C4-2B (cell line): ENCODE data around the gene AGRP.

Experiments
- H3K27ac ChIP-seq: fragments of 450-650 bp; 2 replicates; pipeline ENCODE4 v1.5.1; 2017
- CTCF ChIP-seq: fragments of 450-650 bp; conservative IDR thresholded peaks from 2 replicates; pipeline ENCODE4 v1.5.1; 2017; ENCODE audit warnings: mild to moderate bottlenecking
- ZFX ChIP-seq: fragments of 450-650 bp; IDR thresholded peaks from 2 replicates; pipeline ENCODE4 v1.6.1; 2017

AGRP gene

DNA sequence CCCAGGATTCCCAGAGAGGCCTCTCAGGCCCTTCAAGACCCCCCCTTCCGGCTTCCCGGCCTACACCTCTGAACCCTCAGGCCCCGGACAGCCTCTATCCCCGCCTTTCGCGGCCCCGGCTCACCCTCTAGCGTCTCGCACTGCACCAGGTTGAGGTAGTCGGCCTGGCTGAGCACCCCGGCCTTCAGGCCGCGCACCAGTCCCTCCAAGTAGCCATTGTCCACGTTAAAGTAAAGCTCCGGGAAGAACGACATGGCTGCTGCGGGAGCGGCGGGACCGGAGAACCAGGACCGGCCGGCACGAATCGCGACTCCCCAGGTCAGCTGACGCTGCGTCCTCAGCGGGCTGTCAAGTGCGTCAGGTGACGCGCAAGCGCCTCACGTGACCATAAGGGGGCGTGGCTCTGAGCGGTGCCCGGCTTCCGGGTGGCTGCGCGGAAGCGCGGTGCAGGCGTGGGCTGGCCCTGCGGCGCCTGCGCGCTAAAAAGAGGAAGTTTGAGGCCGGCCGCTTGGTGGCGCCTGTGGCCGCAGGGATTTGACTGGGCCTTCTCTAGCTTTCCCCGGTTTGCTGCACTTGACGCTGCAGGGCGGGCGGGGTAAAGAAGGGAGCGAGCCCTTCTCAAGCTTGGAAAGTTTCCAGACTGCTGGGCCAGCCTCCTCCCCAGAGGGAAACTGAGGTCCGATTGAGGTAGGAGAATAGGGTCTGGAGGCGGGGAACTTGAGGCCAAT is 2.4 kb downstream of the AGRP start, which contains the start of gene ATP6V0D1:
Gene ATP6V0D1 (minus strand): TSS at position 325 of the 728 bp plus-strand sequence. CDS start 71 bp downstream, at position 254.
- peak within 1 kb of the TSS; percentile 74 for H3K27ac ChIP-seq
- TF ChIP-seq ZFX (peak; percentile 71), CTCF (peak; percentile 95)

- TF ChIP-seq ZFX (no peak), CTCF (no peak)
- H3K27ac ChIP-seq, result no peak overlapping the region
Observed at GRCh38 chr16:67477960-67478554, 5.3 kb downstream of the AGRP start.

- TF ChIP-seq ZFX (no peak), CTCF (no peak)
- H3K27ac ChIP-seq, result no peak overlapping the region
Observed at GRCh38 chr16:67474551-67475455, 8.5 kb downstream of the AGRP start.

DNA sequence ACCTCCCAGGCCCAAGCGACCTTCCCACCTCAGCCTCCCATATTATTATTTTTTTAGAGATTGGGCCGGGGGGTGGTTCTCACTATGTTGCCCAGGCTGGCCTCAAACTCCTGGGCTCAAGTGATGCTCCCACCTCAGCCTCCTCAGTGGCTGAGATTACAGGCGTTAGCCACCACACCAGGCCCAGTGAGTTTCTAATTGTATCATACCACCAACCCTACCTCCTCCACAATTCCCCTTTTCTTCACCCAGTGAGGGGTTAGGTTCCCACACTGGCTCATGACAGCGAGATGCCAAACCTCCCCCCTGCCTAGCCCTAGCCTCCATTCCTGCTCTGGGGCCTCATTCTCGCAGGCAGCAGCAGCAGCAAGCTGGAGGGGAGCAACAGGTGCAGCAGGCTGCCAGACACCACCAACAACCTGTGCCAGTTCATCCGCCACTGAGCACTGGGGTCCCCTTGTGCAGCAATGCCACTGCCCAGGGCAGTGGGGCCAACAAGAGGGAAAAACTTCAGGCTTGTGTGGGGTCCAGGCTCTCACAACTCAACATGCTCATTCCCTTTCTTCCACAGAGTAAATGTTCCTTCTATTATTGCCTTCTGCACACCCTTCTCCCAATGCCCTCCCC is 11.5 kb downstream of the AGRP start:
- H3K27ac ChIP-seq, result no peak overlapping the region; the same call in 1 of the 2 replicates
- TF ChIP-seq ZFX, result no peak
- no peak for TF ChIP-seq CTCF

GRCh38 chr16:67470359-67470758 is 13.0 kb downstream of the AGRP start:
- no peak for TF ChIP-seq CTCF
- peak overlapping the region; percentile 39 for H3K27ac ChIP-seq

- TF ChIP-seq CTCF (no peak), ZFX (no peak)
- no peak overlapping the region for H3K27ac ChIP-seq
Observed at GRCh38 chr16:67468731-67469130, 14.6 kb downstream of the AGRP start.
